SK-N-SH treated with all-trans-retinoic acid at 6 μM for 48 hours (cell line): ENCODE measurements around the gene ZFYVE21.

Experiments used
- ATAC-seq: fragments of 200-7000 bp; cut with Tn5 transposase; 3 replicates; pipeline ENCODE4 v1.9.1; 2020; ENCODE audit warnings: mild to moderate bottlenecking, moderate library complexity
- ARNTL ChIP-seq: fragments of 450-650 bp; formaldehyde crosslinking; IDR thresholded peaks from 2 replicates; pipeline ENCODE4 v1.5.0; 2020; ENCODE audit warnings: low read depth, mild to moderate bottlenecking, moderate library complexity, borderline replicate concordance
- BACH2 ChIP-seq: fragments of 250-450 bp; sonication (Bioruptor Pico); IDR thresholded peaks from 2 replicates; pipeline ENCODE4 v1.9.0; 2021; ENCODE audit warnings: mild to moderate bottlenecking, borderline replicate concordance
- CSDC2 ChIP-seq: fragments of 250-450 bp; sonication (Bioruptor Pico); IDR thresholded peaks from 2 replicates; pipeline ENCODE4 v1.5.0; 2020; ENCODE audit warnings: mild to moderate bottlenecking, moderate library complexity
- ESRRG ChIP-seq: fragments of 250-450 bp; sonication (Bioruptor Pico); IDR thresholded peaks from 2 replicates; pipeline ENCODE4 v1.6.1; 2021; ENCODE audit warnings: mild to moderate bottlenecking
- GLIS3 ChIP-seq: fragments of 250-450 bp; sonication (Bioruptor Pico); IDR thresholded peaks from 2 replicates; pipeline ENCODE4 v1.5.0; 2020; ENCODE audit warnings: mild to moderate bottlenecking, moderate library complexity
- ISL1 ChIP-seq: fragments of 250-450 bp; sonication (Bioruptor Pico); IDR thresholded peaks from 2 replicates; pipeline ENCODE4 v2.1.2; 2022; ENCODE audit warnings: mild to moderate bottlenecking, moderate library complexity
- OSR1 ChIP-seq: fragments of 250-450 bp; sonication (Bioruptor Pico); IDR thresholded peaks from 2 replicates; pipeline ENCODE4 v1.8.0; 2022; ENCODE audit warnings: moderate library complexity, mild to moderate bottlenecking, inconsistent platforms
- PPARA ChIP-seq: fragments of 250-450 bp; sonication (Bioruptor Pico); IDR thresholded peaks from 2 replicates; pipeline ENCODE4 v1.5.0; 2020; ENCODE audit warnings: mild to moderate bottlenecking, borderline replicate concordance
- RARB ChIP-seq: fragments of 250-450 bp; sonication (Bioruptor Pico); IDR thresholded peaks from 2 replicates; pipeline ENCODE4 v1.8.0; 2021; ENCODE audit warnings: mild to moderate bottlenecking, moderate library complexity
- SNAI2 ChIP-seq: fragments of 250-450 bp; sonication (Bioruptor Pico); IDR thresholded peaks from 2 replicates; pipeline ENCODE4 v1.5.0; 2020; ENCODE audit warnings: mild to moderate bottlenecking, moderate library complexity
- TCF4 ChIP-seq: fragments of 250-450 bp; sonication (Bioruptor Pico); IDR thresholded peaks from 2 replicates; pipeline ENCODE4 v1.8.0; 2021; ENCODE audit warnings: mild to moderate bottlenecking, moderate library complexity, borderline replicate concordance
- TOX ChIP-seq: fragments of 250-450 bp; sonication (Bioruptor Pico); IDR thresholded peaks from 2 replicates; pipeline ENCODE4 v1.8.0; 2021; ENCODE audit warnings: mild to moderate bottlenecking, moderate library complexity, borderline replicate concordance
- ZC3H10 ChIP-seq: fragments of 250-450 bp; sonication (Bioruptor Pico); IDR thresholded peaks from 2 replicates; pipeline ENCODE4 v1.5.1; 2021; ENCODE audit warnings: mild to moderate bottlenecking, moderate library complexity
- ZFP3 ChIP-seq: fragments of 250-450 bp; sonication (Bioruptor Pico); IDR thresholded peaks from 2 replicates; pipeline ENCODE4 v1.5.0; 2020; ENCODE audit warnings: mild to moderate bottlenecking, moderate library complexity
- ZFP30 ChIP-seq: fragments of 450-650 bp; formaldehyde crosslinking; IDR thresholded peaks from 2 replicates; pipeline ENCODE4 v1.5.0; 2022; ENCODE audit warnings: mild to moderate bottlenecking, moderate library complexity
- ZNF565 ChIP-seq: fragments of 450-650 bp; formaldehyde crosslinking; conservative IDR thresholded peaks from 2 replicates; pipeline ENCODE4 v1.5.0; 2020; ENCODE audit warnings: low read depth, mild to moderate bottlenecking, moderate library complexity
- ZNF70 ChIP-seq: fragments of 450-650 bp; formaldehyde crosslinking; IDR thresholded peaks from 2 replicates; pipeline ENCODE4 v1.5.0; 2020; ENCODE audit warnings: mild to moderate bottlenecking, moderate library complexity
- ZNF8 ChIP-seq: fragments of 450-650 bp; formaldehyde crosslinking; IDR thresholded peaks from 2 replicates; pipeline ENCODE4 v1.5.0; 2020; ENCODE audit warnings: mild to moderate bottlenecking, moderate library complexity
- TF ChIP-seq, protein P1 (sequence below): fragments of 250-450 bp; sonication (Bioruptor Pico); IDR thresholded peaks from 2 replicates; pipeline ENCODE4 v1.5.0; 2020; ENCODE audit warnings: mild to moderate bottlenecking, moderate library complexity
- TF ChIP-seq, protein P2 (sequence below): fragments of 250-450 bp; sonication (Bioruptor Pico); IDR thresholded peaks from 2 replicates; pipeline ENCODE4 v1.8.0; 2020; ENCODE audit warnings: mild to moderate bottlenecking, moderate library complexity, borderline replicate concordance
- TF ChIP-seq, protein P3 (sequence below): fragments of 250-450 bp; sonication (Bioruptor Pico); IDR thresholded peaks from 2 replicates; pipeline ENCODE4 v1.5.1; 2020; ENCODE audit warnings: low read depth, mild to moderate bottlenecking, moderate library complexity
- TF ChIP-seq, protein P4 (sequence below): fragments of 250-450 bp; sonication (Bioruptor Pico); IDR thresholded peaks from 2 replicates; pipeline ENCODE4 v1.5.1; 2021; ENCODE audit warnings: mild to moderate bottlenecking, moderate library complexity

The ZFYVE21 gene

DNA sequence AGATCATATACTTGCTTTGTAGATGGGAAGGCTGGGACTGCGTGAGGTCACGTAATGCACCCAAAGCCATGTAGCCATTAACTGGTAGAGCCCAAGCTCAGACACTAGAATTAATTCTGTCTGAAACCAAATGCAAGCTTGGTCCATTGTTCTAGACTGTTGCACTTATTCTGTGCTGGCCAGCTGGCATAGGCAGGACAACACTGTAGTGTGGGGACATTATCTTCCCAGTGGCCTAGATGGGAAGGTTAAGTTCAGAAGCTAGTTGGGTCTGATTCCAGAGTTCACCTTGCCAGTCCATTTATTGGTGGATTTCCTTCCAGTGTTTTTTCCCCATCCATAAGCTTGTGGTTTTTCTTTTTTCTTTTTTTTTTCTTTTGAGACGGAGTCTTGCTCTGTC is 47.5 kb upstream of the ZFYVE21 start:
- TF ChIP-seq RARB: no peak
- TF ChIP-seq, protein P1, sequence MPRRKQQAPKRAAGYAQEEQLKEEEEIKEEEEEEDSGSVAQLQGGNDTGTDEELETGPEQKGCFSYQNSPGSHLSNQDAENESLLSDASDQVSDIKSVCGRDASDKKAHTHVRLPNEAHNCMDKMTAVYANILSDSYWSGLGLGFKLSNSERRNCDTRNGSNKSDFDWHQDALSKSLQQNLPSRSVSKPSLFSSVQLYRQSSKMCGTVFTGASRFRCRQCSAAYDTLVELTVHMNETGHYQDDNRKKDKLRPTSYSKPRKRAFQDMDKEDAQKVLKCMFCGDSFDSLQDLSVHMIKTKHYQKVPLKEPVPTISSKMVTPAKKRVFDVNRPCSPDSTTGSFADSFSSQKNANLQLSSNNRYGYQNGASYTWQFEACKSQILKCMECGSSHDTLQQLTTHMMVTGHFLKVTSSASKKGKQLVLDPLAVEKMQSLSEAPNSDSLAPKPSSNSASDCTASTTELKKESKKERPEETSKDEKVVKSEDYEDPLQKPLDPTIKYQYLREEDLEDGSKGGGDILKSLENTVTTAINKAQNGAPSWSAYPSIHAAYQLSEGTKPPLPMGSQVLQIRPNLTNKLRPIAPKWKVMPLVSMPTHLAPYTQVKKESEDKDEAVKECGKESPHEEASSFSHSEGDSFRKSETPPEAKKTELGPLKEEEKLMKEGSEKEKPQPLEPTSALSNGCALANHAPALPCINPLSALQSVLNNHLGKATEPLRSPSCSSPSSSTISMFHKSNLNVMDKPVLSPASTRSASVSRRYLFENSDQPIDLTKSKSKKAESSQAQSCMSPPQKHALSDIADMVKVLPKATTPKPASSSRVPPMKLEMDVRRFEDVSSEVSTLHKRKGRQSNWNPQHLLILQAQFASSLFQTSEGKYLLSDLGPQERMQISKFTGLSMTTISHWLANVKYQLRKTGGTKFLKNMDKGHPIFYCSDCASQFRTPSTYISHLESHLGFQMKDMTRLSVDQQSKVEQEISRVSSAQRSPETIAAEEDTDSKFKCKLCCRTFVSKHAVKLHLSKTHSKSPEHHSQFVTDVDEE (CRISPR knock-in tag): no peak
- no peak for TF ChIP-seq ZFP3 (CRISPR knock-in tag)
- TF ChIP-seq ZC3H10: no peak
- no peak for TF ChIP-seq GLIS3 (CRISPR knock-in tag)
- TF ChIP-seq TOX: no peak
- no peak for TF ChIP-seq OSR1 (CRISPR knock-in tag)
- TF ChIP-seq CSDC2 (CRISPR knock-in tag): no peak
- no peak for TF ChIP-seq ISL1 (CRISPR knock-in tag)
- no peak for TF ChIP-seq ESRRG (CRISPR knock-in tag)
- TF ChIP-seq, protein P2, sequence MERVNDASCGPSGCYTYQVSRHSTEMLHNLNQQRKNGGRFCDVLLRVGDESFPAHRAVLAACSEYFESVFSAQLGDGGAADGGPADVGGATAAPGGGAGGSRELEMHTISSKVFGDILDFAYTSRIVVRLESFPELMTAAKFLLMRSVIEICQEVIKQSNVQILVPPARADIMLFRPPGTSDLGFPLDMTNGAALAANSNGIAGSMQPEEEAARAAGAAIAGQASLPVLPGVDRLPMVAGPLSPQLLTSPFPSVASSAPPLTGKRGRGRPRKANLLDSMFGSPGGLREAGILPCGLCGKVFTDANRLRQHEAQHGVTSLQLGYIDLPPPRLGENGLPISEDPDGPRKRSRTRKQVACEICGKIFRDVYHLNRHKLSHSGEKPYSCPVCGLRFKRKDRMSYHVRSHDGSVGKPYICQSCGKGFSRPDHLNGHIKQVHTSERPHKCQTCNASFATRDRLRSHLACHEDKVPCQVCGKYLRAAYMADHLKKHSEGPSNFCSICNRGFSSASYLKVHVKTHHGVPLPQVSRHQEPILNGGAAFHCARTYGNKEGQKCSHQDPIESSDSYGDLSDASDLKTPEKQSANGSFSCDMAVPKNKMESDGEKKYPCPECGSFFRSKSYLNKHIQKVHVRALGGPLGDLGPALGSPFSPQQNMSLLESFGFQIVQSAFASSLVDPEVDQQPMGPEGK (CRISPR knock-in tag): no peak
- TF ChIP-seq SNAI2 (CRISPR knock-in tag): no peak
- TF ChIP-seq ZNF8 (CRISPR knock-in tag): no peak
- TF ChIP-seq, all 23 proteins: peak for 0
- no peak for ATAC-seq

DNA sequence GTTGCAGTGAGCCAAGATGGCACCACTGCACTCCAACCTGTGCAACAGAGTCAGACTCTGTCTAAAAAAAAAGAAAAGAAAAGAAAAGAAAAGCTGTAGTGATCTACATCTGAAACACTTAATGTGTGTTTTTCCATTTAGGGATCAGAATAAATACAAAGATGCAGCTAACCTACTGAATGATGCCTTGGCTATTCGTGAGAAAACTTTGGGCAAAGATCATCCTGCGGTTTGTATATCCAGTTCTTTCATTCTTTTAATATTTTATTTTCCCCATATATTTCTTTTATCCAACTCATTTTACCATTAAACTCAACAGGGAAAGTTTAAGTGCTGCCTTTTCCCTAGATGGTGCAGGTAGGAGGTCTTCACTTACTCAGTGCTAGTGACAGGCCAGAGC is 46.2 kb upstream of the ZFYVE21 start:
- TF ChIP-seq BACH2 (CRISPR knock-in tag) (no peak), SNAI2 (CRISPR knock-in tag) (no peak), ZFP3 (CRISPR knock-in tag) (no peak), OSR1 (CRISPR knock-in tag) (no peak), ZNF70 (CRISPR knock-in tag) (no peak), PPARA (CRISPR knock-in tag) (no peak), GLIS3 (CRISPR knock-in tag) (no peak), ESRRG (CRISPR knock-in tag) (no peak)
- TF ChIP-seq, protein P3, sequence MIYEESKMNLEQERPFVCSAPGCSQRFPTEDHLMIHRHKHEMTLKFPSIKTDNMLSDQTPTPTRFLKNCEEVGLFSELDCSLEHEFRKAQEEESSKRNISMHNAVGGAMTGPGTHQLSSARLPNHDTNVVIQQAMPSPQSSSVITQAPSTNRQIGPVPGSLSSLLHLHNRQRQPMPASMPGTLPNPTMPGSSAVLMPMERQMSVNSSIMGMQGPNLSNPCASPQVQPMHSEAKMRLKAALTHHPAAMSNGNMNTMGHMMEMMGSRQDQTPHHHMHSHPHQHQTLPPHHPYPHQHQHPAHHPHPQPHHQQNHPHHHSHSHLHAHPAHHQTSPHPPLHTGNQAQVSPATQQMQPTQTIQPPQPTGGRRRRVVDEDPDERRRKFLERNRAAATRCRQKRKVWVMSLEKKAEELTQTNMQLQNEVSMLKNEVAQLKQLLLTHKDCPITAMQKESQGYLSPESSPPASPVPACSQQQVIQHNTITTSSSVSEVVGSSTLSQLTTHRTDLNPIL (CRISPR knock-in tag): no peak
- TF ChIP-seq, all 23 proteins: peak for 0
- ATAC-seq: no peak

DNA sequence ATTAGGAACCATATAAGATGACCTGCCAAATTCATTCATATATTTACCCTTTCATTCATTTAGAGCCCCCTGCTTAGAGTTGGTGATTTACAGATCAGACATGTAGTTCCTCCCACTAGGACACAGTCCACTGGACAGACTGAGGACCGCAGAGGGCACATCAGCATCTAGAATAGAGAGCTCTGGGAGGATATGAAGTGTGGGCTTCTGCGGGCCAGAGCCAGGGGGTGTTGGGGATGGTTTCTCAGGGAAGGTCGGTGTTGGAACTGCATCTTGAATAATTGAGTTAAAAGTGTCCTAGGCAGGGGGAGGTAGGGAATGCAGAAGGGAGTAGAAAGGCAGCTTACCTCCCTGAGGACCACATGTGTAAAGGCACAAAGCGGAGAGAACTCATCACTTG is 43.7 kb upstream of the ZFYVE21 start:
- ATAC-seq: no peak
- TF ChIP-seq, protein P4, sequence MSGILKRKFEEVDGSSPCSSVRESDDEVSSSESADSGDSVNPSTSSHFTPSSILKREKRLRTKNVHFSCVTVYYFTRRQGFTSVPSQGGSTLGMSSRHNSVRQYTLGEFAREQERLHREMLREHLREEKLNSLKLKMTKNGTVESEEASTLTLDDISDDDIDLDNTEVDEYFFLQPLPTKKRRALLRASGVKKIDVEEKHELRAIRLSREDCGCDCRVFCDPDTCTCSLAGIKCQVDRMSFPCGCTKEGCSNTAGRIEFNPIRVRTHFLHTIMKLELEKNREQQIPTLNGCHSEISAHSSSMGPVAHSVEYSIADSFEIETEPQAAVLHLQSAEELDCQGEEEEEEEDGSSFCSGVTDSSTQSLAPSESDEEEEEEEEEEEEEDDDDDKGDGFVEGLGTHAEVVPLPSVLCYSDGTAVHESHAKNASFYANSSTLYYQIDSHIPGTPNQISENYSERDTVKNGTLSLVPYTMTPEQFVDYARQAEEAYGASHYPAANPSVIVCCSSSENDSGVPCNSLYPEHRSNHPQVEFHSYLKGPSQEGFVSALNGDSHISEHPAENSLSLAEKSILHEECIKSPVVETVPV (CRISPR knock-in tag): no peak
- TF ChIP-seq ESRRG (CRISPR knock-in tag): no peak
- no peak for TF ChIP-seq ZNF565
- no peak for TF ChIP-seq SNAI2 (CRISPR knock-in tag)
- no peak for TF ChIP-seq ZNF70 (CRISPR knock-in tag)
- TF ChIP-seq BACH2 (CRISPR knock-in tag): no peak
- no peak for TF ChIP-seq ISL1 (CRISPR knock-in tag)
- no peak for TF ChIP-seq RARB
- TF ChIP-seq GLIS3 (CRISPR knock-in tag): no peak
- no peak for TF ChIP-seq ARNTL (CRISPR knock-in tag)
- TF ChIP-seq ZC3H10: no peak
- TF ChIP-seq TOX: no peak
- TF ChIP-seq ZFP3 (CRISPR knock-in tag): no peak
- no peak for TF ChIP-seq PPARA (CRISPR knock-in tag)
- TF ChIP-seq, protein P3 (CRISPR knock-in tag): no peak
- TF ChIP-seq OSR1 (CRISPR knock-in tag): no peak
- no peak for TF ChIP-seq ZNF8 (CRISPR knock-in tag)
- TF ChIP-seq TCF4: no peak
- TF ChIP-seq ZFP30 (CRISPR knock-in tag): no peak
- TF ChIP-seq, all 23 proteins: peak for 0
